OCI-LY3 (cell line): ENCODE data around the gene AKAP8L.

ENCODE experiments used
- EZH2phosphoT487 ChIP-seq: fragments of 200-600 bp; shearing (Covaris generic); IDR thresholded peaks from 2 replicates; pipeline ENCODE4 v1.6.1; 2018; ENCODE audit warnings: antibody characterized with exemption, mixed run types, low read depth
- TF ChIP-seq, protein P1 (sequence below): fragments of 200-600, 300-600 bp; sonication (generic); IDR thresholded peaks from 2 replicates; pipeline ENCODE4 v1.5.1; 2014; ENCODE audit warnings: antibody characterized with exemption, low read length, low read depth

DNA sequence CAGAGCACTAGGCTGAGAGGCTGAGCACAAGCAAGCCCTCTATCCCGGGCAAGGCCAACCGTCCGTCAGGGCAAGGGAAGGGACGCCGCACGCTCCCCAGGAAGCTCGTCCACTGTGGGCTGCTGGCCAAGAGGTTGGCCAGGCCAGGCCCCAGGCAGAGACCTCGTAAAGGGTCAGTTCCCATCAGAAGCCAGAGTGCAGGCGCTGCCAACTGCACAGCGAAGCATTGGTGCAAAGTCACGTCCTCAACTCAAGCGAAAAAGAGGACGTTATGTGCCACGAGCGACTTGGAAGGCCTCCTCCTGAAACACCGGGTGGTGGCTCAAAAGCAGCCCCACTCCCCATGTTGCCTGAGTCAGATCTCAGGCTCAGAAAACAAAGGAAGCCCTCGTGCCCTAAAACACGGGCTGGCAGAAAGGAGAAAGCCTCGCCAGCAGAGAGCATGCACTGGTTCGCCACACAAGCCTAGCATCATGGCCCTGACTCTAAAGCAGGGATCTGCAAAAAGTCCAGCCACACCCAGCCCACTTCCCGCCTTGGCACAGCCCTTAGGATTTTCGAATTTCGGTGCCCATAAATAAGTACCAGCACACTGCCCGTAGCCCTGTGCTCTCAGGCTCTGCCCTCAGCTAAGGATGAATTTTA is 43.9 kb downstream of the AKAP8L start:
- TF ChIP-seq, protein P1, sequence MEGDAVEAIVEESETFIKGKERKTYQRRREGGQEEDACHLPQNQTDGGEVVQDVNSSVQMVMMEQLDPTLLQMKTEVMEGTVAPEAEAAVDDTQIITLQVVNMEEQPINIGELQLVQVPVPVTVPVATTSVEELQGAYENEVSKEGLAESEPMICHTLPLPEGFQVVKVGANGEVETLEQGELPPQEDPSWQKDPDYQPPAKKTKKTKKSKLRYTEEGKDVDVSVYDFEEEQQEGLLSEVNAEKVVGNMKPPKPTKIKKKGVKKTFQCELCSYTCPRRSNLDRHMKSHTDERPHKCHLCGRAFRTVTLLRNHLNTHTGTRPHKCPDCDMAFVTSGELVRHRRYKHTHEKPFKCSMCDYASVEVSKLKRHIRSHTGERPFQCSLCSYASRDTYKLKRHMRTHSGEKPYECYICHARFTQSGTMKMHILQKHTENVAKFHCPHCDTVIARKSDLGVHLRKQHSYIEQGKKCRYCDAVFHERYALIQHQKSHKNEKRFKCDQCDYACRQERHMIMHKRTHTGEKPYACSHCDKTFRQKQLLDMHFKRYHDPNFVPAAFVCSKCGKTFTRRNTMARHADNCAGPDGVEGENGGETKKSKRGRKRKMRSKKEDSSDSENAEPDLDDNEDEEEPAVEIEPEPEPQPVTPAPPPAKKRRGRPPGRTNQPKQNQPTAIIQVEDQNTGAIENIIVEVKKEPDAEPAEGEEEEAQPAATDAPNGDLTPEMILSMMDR, result no peak
- no peak for TF ChIP-seq EZH2phosphoT487
